Body of pancreas (tissue), 4 donors: ENCODE data around the gene CCDC38.

Experiments used
- POLR2A ChIP-seq, 3 donors: fragments of 450-650 bp; IDR thresholded peaks; one replicate each; pipeline ENCODE4 v1.6.1; 2016; ENCODE audit warnings: antibody characterized with exemption in 3 of 3, mild to moderate bottlenecking in 2 of 3
- TF ChIP-seq, protein P1 (sequence below), 7 experiments: fragments of 450-650 bp in 4 of 7; fragments of 200-600 bp in 3 of 7; sonication (generic) in 3 of 7; IDR thresholded peaks; one replicate each; pipeline ENCODE4 v1.5.1; 2016 to 2019; ENCODE audit warnings: antibody characterized with exemption in 7 of 7

DNA sequence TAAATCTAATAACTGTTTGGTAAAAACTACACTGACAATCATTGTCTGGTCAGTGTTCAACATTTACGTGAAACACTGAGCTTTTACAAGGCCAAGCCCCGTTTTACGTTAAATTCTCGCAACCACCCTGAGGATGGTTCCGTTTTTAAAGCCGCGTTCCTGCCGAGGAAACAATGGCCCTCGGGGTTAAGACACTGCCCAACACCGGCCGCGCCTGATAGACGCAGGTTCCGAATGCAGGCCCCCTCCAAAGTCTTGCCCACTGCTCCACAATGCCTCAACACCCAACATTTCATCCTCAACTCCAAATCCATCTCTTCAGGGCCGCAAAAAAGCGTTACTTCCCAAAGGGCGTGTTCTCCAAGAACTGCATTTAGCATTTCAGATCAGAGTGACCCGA, 84.6 kb downstream of the CCDC38 start:
- TF ChIP-seq, protein P1, sequence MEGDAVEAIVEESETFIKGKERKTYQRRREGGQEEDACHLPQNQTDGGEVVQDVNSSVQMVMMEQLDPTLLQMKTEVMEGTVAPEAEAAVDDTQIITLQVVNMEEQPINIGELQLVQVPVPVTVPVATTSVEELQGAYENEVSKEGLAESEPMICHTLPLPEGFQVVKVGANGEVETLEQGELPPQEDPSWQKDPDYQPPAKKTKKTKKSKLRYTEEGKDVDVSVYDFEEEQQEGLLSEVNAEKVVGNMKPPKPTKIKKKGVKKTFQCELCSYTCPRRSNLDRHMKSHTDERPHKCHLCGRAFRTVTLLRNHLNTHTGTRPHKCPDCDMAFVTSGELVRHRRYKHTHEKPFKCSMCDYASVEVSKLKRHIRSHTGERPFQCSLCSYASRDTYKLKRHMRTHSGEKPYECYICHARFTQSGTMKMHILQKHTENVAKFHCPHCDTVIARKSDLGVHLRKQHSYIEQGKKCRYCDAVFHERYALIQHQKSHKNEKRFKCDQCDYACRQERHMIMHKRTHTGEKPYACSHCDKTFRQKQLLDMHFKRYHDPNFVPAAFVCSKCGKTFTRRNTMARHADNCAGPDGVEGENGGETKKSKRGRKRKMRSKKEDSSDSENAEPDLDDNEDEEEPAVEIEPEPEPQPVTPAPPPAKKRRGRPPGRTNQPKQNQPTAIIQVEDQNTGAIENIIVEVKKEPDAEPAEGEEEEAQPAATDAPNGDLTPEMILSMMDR (IDR thresholded peaks at IDR 0.05), result no peak
- no peak for TF ChIP-seq POLR2A (IDR thresholded peaks at IDR 0.05)
